ENCODE data around the gene AADAT. TPM values are rescaled to one million over a fixed set of nuclear protein-coding genes. Genes with fewer than 3 reads are reported as not detected.

AADAT gene
- total RNA-seq, 1 donor from 2014 or later = 2.0 TPM

- no peak for DNase-seq (ENCODE audit: low spot score)
Observed at GRCh38 chr4:170035231-170035630, 54.5 kb downstream of the AADAT start.

GRCh38 chr4:170033999-170034398, 55.8 kb downstream of the AADAT start:
- DNase-seq (ENCODE audit: low spot score) = no peak

- no peak for DNase-seq (ENCODE audit: low spot score)
Observed at GRCh38 chr4:170030121-170030520, 59.6 kb downstream of the AADAT start.

DNA sequence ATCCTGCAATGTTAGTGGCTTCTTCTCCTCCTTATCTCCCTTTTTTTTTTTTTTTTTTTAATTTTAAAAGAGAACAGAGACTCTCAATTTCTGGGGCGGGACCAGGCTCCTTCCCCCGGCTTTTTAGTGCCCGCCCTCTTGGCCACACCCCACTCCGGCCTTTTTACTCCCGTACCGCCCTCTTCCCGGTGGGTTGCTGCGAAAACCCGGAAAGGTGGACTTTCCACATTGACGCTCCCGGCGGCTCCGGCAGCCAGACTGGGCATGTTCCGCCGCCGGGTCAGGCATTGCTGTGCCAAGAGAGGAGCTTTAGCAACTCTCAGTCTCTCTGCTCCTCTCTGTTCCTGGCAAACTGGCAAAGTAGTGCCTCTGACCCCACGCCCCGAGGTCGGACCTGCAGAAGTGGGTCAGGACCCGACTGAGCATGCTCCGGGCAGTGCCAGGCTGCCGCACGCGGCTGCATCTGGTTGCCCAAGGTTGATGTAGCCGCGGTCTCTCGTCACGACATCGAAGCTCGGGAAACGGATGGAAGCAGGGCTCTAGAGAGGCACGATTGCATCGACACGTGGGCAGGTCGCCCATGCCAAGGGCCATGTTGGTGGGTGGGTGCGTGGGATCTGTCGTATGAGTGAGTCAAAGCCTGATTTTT, 62.5 kb downstream of the AADAT start:
- peak; percentile 95 for DNase-seq (ENCODE audit: low spot score)

DNA sequence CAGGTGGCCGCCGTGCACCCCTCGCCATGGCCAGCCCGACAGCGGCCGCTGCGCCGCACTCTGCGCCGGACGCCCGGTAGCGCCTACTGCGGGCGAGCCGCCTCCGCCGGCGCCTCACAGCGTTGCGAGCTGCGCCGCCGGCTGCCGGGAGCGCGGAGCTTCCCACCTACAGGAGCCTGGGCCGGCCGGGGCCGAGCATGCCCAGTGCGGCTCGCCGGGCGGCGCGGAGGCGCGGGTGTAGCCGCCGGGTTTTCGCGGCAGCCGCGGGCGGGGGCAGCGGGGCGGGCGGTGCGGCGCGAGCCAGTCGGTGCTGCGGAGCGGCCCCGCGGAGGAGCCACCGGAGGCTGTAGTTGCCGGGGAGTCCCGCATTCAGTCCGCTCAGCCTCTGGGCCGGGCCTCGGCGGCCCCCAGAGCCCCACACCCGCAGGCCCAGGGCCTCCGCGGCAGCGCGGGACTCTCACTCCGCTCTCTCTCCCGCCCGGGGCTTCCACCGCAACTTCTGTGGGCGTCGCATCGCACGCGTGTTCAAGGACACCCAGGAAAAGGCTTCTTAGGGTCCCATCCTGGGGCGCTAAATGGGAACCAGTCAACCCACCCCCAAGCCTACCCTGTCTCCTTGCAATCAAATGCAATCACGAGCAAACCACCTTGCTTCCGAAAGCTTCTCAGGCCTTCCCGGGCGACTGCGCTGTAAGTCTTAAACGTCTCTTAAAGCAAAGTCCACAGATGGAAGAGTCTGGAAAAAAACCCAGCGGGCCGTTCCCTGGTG, 63.3 kb downstream of the AADAT start, which contains the start of gene MFAP3L:
TSS of gene MFAP3L (minus strand) at position 143 of the 769 bp plus-strand sequence. CDS start 20,518 bp downstream, outside the sequence.
- DNase-seq (ENCODE audit: low spot score) = peak; percentile 95

- no peak for DNase-seq (ENCODE audit: low spot score)
Observed at GRCh38 chr4:170025523-170026252, 64.1 kb downstream of the AADAT start.

- no peak for DNase-seq (ENCODE audit: low spot score)
Observed at GRCh38 chr4:170022211-170022610, 67.5 kb downstream of the AADAT start.

- DNase-seq (ENCODE audit: low spot score) = no peak
Observed at GRCh38 chr4:170017252-170017651, 72.5 kb downstream of the AADAT start.

DNA sequence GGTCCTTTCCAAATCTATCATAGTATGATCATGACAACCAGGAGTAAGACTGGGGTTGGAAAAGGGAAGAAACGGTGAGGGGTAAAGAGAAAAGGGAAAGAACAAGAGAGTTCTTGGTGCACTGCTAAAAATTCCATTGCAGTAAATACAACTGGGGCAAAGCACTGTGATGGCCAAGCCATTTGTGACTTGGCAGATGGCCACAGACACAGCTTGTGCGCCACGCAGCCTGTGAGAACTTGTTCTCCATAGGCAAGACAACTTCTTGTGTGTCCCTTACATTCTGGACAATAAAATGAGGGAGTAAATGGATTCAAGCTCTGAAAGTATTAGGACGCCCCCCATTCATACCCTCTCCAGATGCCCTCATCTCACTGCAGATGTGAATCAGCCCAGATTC, 74.5 kb downstream of the AADAT start:
- DNase-seq (ENCODE audit: low spot score) = no peak

GRCh38 chr4:170014359-170015011, 75.3 kb downstream of the AADAT start:
- no peak for DNase-seq (ENCODE audit: low spot score)

DNA sequence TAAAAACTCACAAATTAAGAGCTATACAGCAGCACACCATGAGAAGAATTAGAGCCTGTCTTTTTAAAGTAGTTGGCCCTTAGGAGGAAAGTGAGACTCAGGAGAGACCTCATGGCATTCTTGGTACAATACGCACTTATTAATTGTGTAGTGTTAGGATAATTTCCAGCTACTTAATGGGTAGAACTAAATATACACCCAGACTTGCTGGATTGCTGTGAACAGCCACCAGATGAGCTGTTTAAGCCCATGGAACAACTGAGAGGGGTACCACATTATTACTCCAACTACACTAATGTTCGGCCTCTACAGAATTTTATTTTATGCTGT, 77.2 kb downstream of the AADAT start:
- no peak for DNase-seq (ENCODE audit: low spot score)

GRCh38 chr4:170011921-170012628, 77.7 kb downstream of the AADAT start:
- DNase-seq (ENCODE audit: low spot score) = no peak

Other genes starting within 250 kb of the AADAT start
- gene MFAP3L, start 63.6 kb downstream of the AADAT start, total RNA-seq = 3.6 TPM

Data from mesenteric fat pad (tissue), 1 donor.